ENCODE results near the gene JPT2. TPM values are rescaled to one million over a fixed set of nuclear protein-coding genes. Genes with fewer than 3 reads are reported as not detected.

The JPT2 gene
- total RNA-seq, 1 experiment from 2014 or later: 113 TPM

DNA sequence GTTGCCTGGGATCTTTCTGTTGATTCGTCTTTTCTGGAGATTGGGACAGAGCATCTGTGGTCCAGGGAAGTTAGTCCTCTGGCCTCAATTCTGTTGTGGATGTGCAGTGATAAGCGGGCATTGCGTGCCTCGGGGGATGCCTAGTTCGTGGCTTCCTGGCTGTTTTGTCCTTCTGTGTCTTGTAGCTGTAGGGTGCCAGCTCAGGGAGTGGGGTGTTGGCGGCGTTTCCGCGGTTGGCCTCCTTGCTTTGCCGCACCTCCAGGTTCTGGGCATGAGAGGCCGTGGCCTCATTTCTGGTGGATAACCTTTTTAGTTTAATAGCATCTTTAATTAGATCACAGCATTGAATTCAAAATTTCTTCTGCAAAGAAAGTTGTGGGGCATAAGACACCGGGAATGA, 1.4 kb upstream of the JPT2 start:
- CTCF ChIA-PET: interaction anchor here (2.2 kb wide), 1 partner anchor 29 kb away, joined by 12 read pairs; the partner anchor contains the start of gene MAPK8IP3
- no peaks in the 10 kb centered on the region for H3K27me3 ChIP-seq (ENCODE audit: insufficient read depth, low read length)

More for the DNA sequence above, 1.4 kb upstream of the JPT2 start:
- intact Hi-C loops (cut with micrococcal nuclease): no loop called here
- H3K4me2 ChIP-seq (ENCODE audit: low read length): no peak overlapping the region
- ChIA-PET RAD21 (ENCODE audit: low non-redundant PET in 1 of 2, low total read pairs in 2 of 2, uncharacterized antibody in 2 of 2, unreplicated experiment in 2 of 2) (no interaction called here), POLR2A (no interaction called here)
- H3K9me2 ChIP-seq (ENCODE audit: insufficient read depth): no peaks in the 10 kb centered on the region
- H3K79me2 ChIP-seq (ENCODE audit: insufficient read depth, low read length): peaks cover 35% of the 10 kb centered on the region
- BruUV-seq (replicated peaks): no TSS peak
- ATAC-seq (no peak), DNase-seq (ENCODE audit: low read depth, low spot score) (no peak)
- no peaks in the 10 kb centered on the region for H4K20me1 ChIP-seq (ENCODE audit: insufficient read depth)
- no peak overlapping the region for H3K4me3 ChIP-seq (replicated peaks in 1 of 2; ENCODE audit: low read depth in 1 of 2, low read length in 2 of 2)
- no peak overlapping the region for H3K9ac ChIP-seq (ENCODE audit: low read length)
- no peaks in the 10 kb centered on the region for H3K9me3 ChIP-seq (ENCODE audit: control insufficient read depth in 1 of 2, insufficient read depth in 1 of 2, low read depth in 1 of 2, low read length in 2 of 2)
- H3K27ac ChIP-seq (ENCODE audit: low read depth, low read length): no peak overlapping the region
- peaks cover 8 to 37% of the 10 kb centered on the region in 2 experiments for H3K4me1 ChIP-seq (ENCODE audit: control insufficient read depth in 1 of 2, insufficient read depth in 2 of 2, low read length in 2 of 2)
- H3K36me3 ChIP-seq (ENCODE audit: control insufficient read depth in 1 of 2, insufficient read depth in 2 of 2, low read length in 2 of 2): peaks cover 10 to 39% of the 10 kb centered on the region in 2 experiments; a peak in 3 of 4 replicates
- no peak overlapping the region for H2AFZ ChIP-seq (ENCODE audit: low read depth, low read length, poor library complexity, severe bottlenecking)
- no peak for TF ChIP-seq POLR2AphosphoS5 (IDR thresholded peaks at IDR 0.05; ENCODE audit: low read depth, low read length)
- TF ChIP-seq MAX (IDR thresholded peaks at IDR 0.05): no peak
- no peak for TF ChIP-seq FOSL1 (IDR thresholded peaks at IDR 0.05; ENCODE audit: low read depth)
- no peak for TF ChIP-seq ZNF274 (IDR thresholded peaks at IDR 0.05; ENCODE audit: low read depth, low read length)
- no peak for TF ChIP-seq SRF (IDR thresholded peaks at IDR 0.05; ENCODE audit: low read depth)
- TF ChIP-seq ATF3 (IDR thresholded peaks at IDR 0.05): no peak
- no peak for TF ChIP-seq CBX3 (IDR thresholded peaks at IDR 0.05; ENCODE audit: low read depth)
- TF ChIP-seq ZBTB33 (IDR thresholded peaks at IDR 0.05; ENCODE audit: extremely low read depth, insufficient replicate concordance, low read length): no peak
- TF ChIP-seq TCF7L2 (IDR thresholded peaks at IDR 0.05; ENCODE audit: borderline replicate concordance, extremely low read depth, insufficient read depth, insufficient read length): no peak
- TF ChIP-seq ELF1 (IDR thresholded peaks at IDR 0.05; ENCODE audit: borderline replicate concordance, low read depth): no peak
- no peak for TF ChIP-seq YY1 (IDR thresholded peaks at IDR 0.05; ENCODE audit: extremely low read depth, insufficient replicate concordance, low read depth, low read length)
- TF ChIP-seq CEBPB (IDR thresholded peaks at IDR 0.05; ENCODE audit: low read depth): no peak
- TF ChIP-seq ZFX (IDR thresholded peaks at IDR 0.05): no peak
- no peak for TF ChIP-seq SIN3A (IDR thresholded peaks at IDR 0.05; ENCODE audit: low read depth)
- TF ChIP-seq EGR1 (IDR thresholded peaks at IDR 0.05; ENCODE audit: low read depth): no peak

Measured in HCT116 (cell line).